ENCODE measurements around the gene PRDM13.

- no peak for TF ChIP-seq CTCF (IDR thresholded peaks at IDR 0.05)
- no peak for TF ChIP-seq POLR2A (IDR thresholded peaks at IDR 0.05)
These were observed 2.2 kb upstream of the PRDM13 start for GRCh38 chr6:99604166-99605073.

Measured in thyroid gland (tissue), 4 donors.